AG09319 (cell line): ENCODE results near the gene CANT1.

Experiments used
- DNase-seq: peaks from one replicate; pipeline ENCODE4 v3.0.0-alpha.2; 2010; ENCODE audit warnings: low read depth; ENCODE audit errors: extremely low read depth
- CTCF ChIP-seq: IDR thresholded peaks from 2 replicates; pipeline ENCODE4 v1.5.1; 2011; ENCODE audit warnings: low read depth, mild to moderate bottlenecking, inconsistent platforms, low read length, moderate library complexity

The CANT1 gene

GRCh38 chr17:79018370-79018695 is 8.8 kb upstream of the CANT1 start:
- no peak for TF ChIP-seq CTCF
- no peak for DNase-seq

GRCh38 chr17:79017546-79018369 is 8.2 kb upstream of the CANT1 start:
- no peak for DNase-seq
- TF ChIP-seq CTCF, result no peak

GRCh38 chr17:79014158-79014758 is 4.7 kb upstream of the CANT1 start:
- no peak for TF ChIP-seq CTCF
- no peak for DNase-seq

GRCh38 chr17:79012563-79013134 is 3.1 kb upstream of the CANT1 start:
- TF ChIP-seq CTCF, result no peak
- no peak for DNase-seq

GRCh38 chr17:79011451-79012147 is 2.0 kb upstream of the CANT1 start:
- no peak for TF ChIP-seq CTCF
- DNase-seq, result peak; percentile 59

- TF ChIP-seq CTCF, result no peak
Observed at GRCh38 chr17:79010304-79010646, 711 bp upstream of the CANT1 start.

GRCh38 chr17:79008666-79009387 is 737 bp downstream of the CANT1 start:
- DNase-seq, result no peak
- no peak for TF ChIP-seq CTCF

More at GRCh38 chr17:79010304-79010646, 711 bp upstream of the CANT1 start:
- no peak for DNase-seq
